GM19452 (cell line): Measurements from ENCODE around the gene LAPTM4A.
"Not testable (repeated sequence)": the region's sequence is repeated elsewhere in the genome, so short reads cannot be mapped to it uniquely, and the experiment has no call there.

ENCODE experiments used
- ATAC-seq: cut with Tn5 transposase; IDR thresholded peaks from one replicate; pipeline ENCODE4 v1.9.1; 2021; ENCODE audit not compliant: unreplicated experiment

Gene LAPTM4A

DNA sequence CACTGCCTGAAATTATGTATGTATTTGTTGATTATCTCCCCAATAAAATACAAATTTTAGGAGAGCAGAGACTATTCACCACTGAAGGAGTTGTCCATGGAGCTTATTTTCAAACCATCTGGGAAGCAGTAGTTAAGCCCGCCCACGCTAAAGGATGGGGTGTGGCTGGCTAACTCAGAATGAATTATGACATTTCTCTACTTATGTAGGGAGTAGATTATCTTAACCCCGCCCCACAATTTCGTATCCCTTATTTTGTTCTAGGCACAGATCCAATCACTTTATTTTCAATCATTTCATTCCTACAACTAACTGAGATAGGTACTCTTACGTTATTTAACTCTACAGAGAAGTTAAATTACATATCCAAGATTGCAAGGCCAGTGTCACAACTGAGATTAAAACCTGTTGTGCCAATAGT is 1.4 kb upstream of the LAPTM4A start:
- ATAC-seq, result no peak

DNA sequence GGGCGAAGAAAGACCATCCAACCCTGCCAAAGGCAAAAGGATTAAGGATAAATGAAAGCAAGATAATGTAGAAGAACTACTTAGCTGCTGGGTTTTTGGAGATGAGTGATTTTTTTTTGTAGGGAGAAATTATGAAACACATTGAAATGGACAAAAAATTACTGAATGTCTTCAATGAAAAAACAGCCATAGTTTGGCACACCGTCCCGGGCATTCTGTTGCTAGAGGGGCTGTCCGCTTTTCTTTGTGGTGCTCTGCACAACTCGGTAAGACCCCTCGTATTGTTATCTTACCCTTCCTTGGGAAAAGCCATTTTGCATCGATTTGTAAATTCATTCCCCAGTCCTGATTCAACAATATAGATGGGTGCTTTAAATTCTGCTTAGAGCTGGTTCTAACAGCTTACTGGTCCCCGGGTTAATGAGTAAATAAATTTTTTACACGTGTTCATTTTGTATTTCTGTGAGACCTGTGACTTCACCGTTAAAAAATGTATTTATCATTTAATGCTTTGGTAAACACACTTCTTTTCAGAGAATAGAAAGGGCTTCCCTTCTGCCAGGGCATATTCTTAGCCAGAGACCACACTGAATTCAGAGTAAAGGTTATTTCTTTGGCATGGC is 912 bp upstream of the LAPTM4A start:
- no peak for ATAC-seq

DNA sequence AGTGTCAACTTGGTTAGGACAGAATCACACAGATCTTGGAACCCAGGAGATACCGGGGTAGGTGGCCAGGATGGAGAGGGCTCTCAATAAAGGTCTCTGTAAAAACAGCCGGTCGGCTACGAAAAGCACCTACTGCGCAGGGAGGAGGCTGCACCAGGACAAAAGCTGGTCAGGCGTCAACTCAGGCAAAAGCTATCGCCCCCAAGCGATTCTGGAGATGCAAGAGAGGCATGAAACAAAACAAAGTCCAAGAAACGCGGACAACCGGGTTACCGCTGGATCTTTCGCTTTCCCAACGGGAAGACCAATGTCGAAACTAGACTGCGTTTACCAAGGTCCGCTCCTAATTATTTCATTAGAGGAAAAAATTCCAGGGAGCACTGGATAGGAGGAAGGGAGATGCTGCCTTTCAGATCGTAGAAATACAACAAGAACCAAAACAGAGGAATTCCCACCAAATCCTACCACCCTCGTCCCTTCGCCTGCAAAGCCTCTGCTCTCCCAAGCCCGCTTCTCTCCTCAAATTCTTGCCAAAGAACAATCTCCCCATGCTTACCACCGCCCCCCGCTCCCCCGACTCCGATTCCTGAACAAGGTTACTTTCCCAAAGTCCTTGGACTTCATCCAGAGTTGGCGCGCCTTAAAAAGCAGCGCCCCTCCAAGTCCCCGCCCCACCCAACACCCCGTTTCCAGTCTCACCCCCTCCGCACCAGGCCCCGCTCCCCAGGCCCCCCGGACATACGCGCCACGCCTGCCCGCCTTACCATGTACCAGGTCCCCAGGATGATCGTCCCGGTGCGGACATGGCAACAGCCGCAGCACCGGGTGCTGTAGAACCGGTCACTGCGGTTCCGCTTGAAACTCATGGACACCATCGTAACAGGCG is 539 bp downstream of the LAPTM4A start:
- ATAC-seq, result peak; percentile 25

DNA sequence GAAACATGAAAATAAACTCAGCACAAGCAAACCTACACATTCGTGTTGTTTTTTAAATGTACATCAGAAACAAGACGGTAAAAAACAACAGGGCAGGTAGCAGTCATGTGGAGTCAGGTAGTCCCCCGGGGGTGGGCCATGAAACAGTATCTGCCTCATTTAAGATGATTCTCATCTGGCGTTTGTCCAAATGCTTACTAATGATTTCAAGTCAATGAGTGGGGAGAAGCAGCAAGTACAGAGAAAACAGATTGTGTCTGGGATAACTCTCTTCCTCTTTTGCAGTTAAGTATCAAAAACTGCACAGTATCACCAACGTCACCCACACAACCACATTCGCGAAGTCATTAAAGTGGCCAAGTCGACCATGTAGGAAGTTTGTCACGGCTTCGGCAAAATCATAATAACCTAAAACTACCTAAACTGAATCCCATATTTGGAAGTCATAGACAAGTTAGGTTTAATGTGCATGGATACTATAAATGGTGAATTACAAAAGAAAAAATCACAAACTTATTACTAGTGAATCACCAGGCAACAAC is 1.3 kb downstream of the LAPTM4A start:
- peak; percentile 35 for ATAC-seq

DNA sequence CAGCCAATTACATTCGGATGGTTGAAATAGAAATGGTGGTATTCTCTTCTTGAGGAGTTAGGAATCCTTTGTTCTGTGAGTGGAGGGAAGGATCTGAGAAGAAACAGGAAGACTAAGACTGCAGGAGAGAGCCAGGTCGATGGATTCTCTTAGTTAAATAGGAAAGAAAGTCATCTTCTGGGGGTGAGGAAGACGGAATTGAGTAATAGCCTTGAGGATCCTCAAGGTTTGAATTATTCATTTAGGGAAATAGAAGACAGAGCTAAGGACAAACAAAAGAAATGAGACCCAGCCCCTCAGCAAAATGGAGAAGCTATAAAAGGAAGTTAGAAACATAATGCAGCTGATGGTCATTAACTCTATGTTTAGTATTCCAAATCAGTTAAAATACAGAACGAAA is 1.8 kb downstream of the LAPTM4A start:
- no peak for ATAC-seq

DNA sequence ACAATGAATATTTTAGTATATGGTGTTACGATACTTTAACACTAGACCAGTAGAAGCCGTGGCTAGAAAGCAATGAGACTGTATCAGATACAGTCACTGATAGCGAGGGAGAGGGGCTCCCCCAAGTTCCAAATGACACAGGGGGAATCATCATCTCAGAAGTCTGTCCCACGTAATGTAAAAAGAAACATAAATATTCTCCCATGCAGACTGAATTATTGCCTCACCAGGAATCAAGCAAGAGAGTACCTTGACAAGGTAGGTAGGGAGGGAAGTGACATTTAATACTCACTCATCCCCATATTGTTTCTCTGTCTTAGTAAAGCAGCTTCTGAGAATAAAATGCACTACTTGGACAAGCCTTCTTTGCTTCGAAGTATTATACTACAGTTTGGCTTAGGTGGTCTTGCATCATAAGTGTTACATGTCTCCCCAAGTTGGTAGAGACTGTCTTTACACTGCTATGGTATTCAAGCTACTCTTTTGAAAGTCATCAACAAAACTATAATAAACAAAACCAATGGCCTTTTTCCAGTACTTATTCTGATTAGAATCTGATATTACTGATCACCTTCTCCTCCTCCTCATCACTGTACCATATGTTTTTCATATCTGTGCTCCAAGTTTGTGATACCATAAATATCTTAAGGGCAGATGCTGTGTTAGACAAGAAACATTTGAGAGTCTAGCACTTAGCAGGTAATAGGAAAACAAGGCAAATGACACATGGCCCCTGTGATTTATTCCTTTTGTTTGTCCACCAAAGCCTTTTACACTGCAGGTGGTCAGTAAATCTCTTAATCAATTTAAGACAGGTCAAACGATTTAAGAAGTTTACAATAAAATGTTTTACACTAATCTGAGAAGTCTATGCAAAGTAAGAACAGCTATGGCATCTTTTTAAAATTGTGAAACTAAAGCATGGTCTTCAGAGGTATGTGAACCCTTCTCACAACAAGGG is 2.7 kb downstream of the LAPTM4A start:
- no peak for ATAC-seq

DNA sequence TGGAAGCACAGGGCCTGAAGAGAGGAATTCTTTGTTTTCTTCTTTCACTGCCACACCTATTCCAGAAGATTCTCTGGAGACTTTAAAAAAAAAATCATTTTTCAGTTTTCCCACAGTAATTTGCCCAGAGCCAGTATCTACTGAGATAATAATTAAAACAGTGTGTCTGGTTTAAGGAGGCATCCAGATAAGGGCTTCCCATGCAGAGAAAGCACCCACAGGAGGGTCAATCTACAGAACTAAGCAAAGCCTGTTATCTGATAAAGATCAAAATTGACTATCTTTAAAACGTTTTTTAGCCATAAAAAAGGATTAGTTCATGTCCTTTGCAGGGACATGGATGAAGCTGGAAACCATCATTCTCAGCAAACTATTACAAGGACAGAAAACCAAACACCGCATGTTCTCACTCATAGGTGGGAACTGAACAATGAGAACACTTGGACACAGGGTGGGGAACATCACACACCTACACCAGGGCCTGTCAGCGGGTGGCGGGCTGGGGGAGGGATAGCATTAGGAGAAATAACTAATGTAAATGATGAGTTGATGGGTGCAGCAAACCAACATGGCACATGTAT is 5.6 kb downstream of the LAPTM4A start:
- ATAC-seq, result not testable (repeated sequence)

DNA sequence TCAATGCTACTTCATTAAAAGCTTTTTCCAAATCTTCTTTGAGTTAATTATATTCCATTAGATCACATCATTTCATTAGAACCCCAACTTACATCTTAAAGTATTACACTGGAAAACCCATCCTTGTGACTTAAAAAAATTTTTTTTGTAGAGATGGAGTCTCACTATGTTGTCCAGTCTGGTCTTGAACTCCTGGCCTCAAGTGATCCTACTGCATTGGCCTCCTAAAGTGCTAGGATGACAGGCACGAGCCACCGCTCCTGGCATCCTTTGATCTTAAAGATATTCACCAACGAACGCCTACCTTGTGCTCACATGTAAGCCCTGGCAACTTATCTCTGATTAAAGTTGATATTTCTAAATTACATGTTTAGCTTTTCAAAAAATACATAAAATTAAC is 6.7 kb downstream of the LAPTM4A start:
- no peak for ATAC-seq

DNA sequence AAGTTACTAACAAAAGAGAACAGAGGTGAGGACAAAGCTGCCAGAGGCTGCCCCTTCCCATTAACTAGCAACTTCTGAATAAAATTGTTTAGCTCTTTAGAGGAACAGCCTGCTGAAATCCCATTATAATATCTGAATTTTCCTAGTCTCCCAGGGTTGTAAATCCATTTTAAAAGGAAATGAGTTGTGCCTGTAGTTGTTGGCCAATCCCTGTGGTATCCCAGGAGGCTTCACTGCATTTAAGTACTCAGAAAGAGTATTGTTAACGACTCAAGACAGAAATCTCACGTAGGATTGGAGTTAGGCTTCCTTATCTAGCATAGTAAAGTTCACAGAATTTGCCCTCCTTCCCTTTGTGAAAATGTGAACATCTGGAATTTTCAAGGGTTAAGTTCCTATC is 8.9 kb downstream of the LAPTM4A start:
- ATAC-seq, result no peak

DNA sequence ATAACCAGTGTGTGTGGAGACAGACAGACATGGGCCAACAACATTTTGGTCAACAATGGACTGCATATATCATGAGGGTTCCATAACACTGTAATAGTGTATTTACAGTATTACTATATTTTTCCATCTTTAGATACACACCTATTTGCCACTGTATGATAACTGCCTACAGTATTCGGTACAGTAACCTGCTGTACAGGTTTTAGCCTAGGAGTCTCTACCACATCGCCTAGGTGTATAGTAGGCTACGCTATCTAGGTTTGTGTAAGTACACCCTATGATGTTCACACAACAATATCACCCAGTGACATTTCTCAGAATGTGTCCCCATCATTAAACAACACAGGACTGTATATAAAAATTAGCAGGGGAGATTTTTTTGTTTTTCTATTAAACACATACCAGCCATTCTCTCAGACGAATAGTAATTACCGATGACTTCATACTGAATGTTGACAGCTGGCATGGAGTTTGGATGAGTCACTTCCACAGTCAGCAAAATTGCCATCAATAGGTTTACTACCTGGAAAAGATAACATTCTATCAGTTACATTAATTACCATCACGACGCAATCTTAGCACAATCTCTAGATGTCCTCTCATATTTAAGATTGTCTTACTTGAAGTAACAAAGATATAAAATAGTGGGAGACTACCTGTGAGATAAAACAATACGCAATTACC is 10.8 kb downstream of the LAPTM4A start:
- no peak for ATAC-seq

DNA sequence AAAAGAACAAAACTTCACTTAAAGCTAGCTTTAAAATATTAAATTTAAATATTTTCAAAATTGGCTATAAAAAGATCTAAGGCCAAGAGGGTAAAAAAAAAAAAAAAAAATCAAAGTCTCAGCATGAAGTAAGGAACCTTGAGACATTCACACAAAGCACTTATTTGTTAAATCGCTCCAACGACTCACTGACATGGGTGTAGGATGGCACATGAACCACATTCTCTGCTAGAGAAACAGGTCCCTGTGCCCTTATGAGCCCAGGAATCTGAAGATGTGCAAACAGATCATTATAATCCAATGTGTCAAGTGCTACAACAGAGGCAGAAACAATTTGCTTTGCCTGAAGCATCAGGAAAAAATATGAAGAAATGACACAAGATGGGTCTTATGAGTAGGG is 13.8 kb downstream of the LAPTM4A start:
- no peak for ATAC-seq

DNA sequence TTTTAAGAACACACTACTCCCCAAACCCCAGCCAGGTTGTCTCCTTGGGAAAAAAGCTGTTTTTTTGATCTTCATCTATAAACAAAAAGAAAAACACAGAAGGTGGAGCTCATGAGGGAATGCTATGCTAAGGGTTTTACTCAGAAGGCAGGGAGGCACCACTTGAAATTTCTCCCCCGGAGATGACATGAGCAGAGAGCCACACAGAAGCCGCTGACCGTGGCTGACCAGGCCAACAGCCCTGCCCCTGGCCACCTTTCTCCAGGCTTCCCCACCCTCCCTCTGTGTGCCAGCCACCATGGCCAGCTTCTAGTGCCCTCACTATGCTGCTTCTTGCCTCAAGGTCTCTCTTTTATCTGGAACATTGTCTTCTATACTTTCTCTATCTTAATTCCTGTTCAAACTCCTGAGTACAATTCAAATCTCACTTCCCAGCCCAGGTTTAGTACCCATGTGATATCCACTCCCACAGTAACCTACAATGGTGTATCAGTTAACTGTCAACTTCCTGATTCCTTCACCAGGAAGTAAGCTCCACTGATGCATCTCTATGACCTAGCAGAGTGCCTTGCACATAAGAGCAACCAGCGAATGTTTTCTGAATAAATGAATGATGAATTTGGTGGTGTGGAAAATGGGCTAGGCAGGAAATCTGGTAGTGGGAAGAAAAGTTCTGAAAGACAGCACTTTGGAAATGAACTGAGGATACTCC is 15.3 kb downstream of the LAPTM4A start:
- ATAC-seq, result no peak

DNA sequence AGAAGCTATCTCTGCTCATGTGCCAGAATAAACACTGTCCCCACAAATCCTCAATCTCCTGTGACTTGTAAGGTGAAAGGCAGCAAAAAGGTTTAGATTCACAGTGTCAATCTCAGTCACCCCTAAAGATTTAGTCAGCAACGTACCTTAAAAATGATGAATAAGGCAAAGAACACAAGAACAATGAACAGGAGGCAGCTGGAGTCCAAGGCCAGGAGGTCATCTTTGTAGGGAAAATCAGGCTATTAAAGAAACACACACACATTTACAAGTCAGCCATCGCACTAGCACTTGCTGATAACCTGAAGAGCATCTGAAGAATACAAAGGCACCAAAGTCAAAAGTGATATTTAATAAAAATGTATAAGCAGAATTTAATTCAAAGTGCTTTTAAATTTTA is 16.6 kb downstream of the LAPTM4A start:
- ATAC-seq, result no peak

DNA sequence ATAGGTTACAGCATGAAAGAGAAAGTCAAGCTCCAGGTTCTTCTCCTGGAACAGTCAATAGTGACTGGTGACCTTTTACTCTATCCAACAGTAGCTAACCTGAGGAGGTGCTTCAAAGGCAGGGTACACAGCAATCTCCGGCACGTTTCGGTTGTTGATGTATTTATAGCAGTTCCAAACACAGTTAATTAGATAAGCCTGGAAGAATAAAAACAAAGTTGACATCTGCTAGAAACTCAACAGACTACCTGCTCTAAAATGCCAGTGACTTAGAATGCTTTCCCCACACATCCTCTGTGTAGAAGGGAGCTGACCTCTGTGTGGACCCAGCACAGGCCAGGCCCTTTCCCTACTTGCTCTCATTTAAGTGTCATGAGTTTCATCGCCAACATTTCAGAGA is 17.2 kb downstream of the LAPTM4A start:
- no peak for ATAC-seq

DNA sequence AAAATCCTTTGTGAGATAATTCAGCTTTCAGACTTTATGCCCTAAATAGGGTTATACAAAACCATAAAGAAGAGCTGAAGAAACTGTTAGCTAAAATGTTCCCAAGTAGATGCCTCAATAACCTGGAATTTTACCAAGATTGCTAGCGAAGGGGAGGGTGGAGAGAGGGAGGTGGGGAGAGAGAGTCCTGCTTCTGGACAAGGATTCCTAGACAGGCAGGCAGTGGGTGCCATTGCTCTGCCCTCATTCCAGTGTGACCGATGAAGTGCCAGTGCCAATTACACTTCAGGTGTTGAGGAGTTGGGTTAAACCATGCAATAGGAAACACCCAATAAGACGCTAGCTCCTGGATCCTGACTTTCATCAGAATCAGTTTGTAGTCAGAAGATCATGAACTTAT is 18.1 kb downstream of the LAPTM4A start:
- ATAC-seq, result no peak

DNA sequence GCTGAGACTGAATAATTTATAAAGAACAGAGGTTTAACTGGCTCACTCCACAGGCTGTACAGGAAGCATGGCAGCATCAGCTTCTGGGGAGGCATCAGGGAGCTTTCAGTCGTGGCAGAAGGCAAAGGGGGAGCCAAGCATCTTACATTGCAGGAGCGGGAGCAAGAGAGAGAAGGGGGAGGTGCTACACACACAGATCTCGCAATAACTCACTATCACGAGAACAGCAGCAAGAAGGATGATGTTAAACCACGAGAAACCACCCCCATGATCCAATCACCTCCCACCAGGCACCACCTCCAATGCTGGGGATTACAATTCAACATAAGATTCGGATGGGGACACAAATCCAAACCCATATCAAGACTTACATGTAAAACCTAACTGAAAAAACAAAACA is 21.2 kb downstream of the LAPTM4A start:
- no peak for ATAC-seq

DNA sequence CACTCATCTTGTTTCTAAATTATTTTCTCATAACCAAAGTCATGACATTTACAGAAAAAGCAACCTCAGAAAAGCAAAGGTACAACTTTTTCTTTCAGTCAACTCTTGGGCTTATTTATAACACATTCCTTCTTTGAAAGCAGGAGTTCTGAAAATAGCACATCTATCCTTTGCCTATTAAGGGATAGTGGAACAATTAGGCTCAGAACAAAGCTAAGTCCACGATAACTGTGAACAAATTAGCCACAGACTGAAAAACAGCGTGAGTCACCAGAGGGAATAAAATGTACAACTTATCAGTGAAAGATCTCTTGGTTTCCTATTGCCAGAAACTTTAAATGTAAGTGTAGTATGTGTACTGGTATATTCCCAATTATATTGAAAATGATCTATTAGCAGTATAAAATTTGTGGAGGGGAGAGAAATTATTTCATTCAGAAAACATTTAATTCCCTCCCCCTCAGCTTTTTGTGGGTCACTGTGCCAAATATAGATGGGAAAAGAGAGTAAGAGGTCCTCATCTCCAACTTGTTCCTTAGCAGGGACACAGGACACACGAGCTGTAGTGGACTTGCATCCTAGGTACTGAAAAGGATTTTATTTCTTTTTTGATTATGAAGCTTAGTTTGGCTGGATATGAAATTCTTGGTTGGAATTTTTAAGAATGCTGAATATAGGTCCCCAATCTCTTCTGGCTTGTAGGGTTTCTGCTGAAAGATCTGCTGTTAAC is 23.6 kb downstream of the LAPTM4A start:
- ATAC-seq, result no peak

DNA sequence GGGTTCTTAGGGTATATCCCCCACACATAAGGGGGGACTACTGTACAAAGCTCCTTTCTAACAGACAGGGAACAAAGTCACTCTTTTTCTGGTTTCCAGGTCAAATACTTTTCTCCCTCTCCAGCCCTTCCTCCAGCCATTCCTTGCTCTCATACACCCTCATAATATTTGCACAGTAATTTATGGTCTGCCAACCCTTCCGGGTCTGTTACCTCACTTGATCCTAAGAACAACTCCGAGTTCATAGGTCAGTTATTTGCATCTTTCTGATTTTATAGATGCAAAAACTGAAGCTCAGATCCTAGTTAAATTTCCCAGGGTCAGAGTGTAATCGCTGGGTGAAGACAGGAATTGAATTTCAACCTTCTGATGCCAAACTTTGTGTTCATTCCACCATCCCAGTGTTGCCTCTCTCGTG is 24.2 kb downstream of the LAPTM4A start:
- no peak for ATAC-seq
